Neural crest cell (in vitro differentiated cells): ENCODE measurements around the gene GPANK1. TPM values are rescaled to one million over a fixed set of nuclear protein-coding genes. Genes with fewer than 3 reads are reported as not detected.

Experiments used
- DNase-seq: peaks from one replicate; pipeline ENCODE4 v3.0.0; 2021; ENCODE audit warnings: low read depth, mixed read lengths, low spot score
- H3K27ac Mint-ChIP-seq: one replicate; pipeline ENCODE4 v1.8.0; 2021; ENCODE audit warnings: mild to moderate bottlenecking, mixed read lengths; ENCODE audit not compliant: unreplicated experiment
- H3K27me3 Mint-ChIP-seq: 2 replicates; pipeline ENCODE4 v1.8.0; 2021; ENCODE audit warnings: low read depth, mild to moderate bottlenecking, mixed read lengths
- H3K36me3 Mint-ChIP-seq: 2 replicates; pipeline ENCODE4 v1.8.0; 2021; ENCODE audit warnings: low read depth, mild to moderate bottlenecking, mixed read lengths
- H3K4me1 Mint-ChIP-seq: 2 replicates; pipeline ENCODE4 v1.8.0; 2021; ENCODE audit warnings: mixed read lengths
- H3K4me3 Mint-ChIP-seq: one replicate; pipeline ENCODE4 v1.8.0; 2021; ENCODE audit warnings: mild to moderate bottlenecking, mixed read lengths
- H3K9me3 Mint-ChIP-seq: 2 replicates; pipeline ENCODE4 v1.8.0; 2021; ENCODE audit warnings: mixed read lengths
- total RNA-seq: library from RNA; stranded (reverse); gene quantifications from 2 replicates; pipeline ENCODE4 v1.2.1, GENCODE V29; 2021
- TF ChIP-seq, protein P1 (sequence below): fragments of 200-600 bp; sonication (generic); conservative IDR thresholded peaks from 2 replicates; pipeline ENCODE4 v1.5.0; 2021; ENCODE audit warnings: antibody characterized with exemption, mild to moderate bottlenecking

GPANK1 gene
- total RNA-seq, 1 donor from 2014 or later, result 16.8 TPM

DNA sequence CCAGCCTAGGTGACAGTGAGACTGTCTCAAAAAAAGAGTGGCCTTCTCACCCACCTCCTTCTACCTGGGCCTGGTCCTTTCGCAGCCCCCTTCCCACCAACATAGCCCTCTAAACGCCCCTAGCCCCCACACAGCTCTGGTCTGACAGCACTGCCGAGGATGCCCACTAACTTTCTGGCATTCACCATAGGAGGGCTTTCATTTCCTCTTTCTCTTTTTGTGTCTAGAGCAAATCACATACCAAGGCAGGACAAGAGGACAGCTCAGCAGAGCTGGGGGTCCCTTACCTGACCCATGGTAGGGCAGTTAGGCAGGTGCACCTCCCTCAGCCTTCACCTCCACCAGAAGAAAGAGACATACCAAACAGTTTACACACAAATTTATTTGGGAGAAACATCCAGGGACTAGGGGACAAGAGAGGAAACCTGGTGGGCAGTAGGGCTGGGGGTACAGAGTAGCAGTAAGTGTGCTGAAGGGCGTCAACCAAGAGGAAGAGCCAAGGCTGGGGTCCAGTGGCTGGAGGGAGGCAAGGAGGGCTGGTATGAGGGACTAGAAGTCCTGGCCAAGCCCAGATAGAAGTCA lies 11.6 kb upstream of the GPANK1 start:
- Mint-ChIP-seq H3K27ac (no peak overlapping the region), H3K36me3 (no peaks in the 10 kb centered on the region), H3K27me3 (peaks cover 7% of the 10 kb centered on the region), H3K4me3 (peak overlapping the region; percentile 7), H3K4me1 (peaks cover 10% of the 10 kb centered on the region), H3K9me3 (no peaks in the 10 kb centered on the region)
- TF ChIP-seq, protein P1, sequence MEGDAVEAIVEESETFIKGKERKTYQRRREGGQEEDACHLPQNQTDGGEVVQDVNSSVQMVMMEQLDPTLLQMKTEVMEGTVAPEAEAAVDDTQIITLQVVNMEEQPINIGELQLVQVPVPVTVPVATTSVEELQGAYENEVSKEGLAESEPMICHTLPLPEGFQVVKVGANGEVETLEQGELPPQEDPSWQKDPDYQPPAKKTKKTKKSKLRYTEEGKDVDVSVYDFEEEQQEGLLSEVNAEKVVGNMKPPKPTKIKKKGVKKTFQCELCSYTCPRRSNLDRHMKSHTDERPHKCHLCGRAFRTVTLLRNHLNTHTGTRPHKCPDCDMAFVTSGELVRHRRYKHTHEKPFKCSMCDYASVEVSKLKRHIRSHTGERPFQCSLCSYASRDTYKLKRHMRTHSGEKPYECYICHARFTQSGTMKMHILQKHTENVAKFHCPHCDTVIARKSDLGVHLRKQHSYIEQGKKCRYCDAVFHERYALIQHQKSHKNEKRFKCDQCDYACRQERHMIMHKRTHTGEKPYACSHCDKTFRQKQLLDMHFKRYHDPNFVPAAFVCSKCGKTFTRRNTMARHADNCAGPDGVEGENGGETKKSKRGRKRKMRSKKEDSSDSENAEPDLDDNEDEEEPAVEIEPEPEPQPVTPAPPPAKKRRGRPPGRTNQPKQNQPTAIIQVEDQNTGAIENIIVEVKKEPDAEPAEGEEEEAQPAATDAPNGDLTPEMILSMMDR, result no peak
- DNase-seq, result no peak

DNA sequence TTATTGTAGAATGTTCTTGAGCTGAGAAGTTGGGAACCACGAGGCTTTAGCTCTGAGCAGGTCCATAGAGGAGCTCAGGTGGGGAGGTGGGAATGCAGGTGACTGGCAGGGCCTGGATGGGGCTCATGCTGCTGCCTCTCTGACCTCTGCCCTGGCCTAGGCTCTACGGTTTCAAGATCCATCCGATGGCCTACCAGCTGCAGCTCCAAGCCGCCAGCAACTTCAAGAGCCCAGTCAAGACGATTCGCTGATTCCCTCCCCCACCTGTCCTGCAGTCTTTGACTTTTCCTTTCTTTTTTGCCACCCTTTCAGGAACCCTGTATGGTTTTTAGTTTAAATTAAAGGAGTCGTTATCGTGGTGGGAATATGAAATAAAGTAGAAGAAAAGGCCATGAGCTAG lies 4.9 kb upstream of the GPANK1 start, which contains the start of gene LY6G5B:
Gene LY6G5B (plus strand): TSS at position 301 of the 400 bp plus-strand sequence. CDS start 975 bp downstream, outside the sequence.
- no peaks in the 10 kb centered on the region for H3K27me3 Mint-ChIP-seq
- TF ChIP-seq, protein P1, result no peak
- H3K4me3 Mint-ChIP-seq, result peak within 1 kb of the TSS; percentile 79
- H3K9me3 Mint-ChIP-seq, result no peaks in the 10 kb centered on the region
- H3K36me3 Mint-ChIP-seq, result peaks cover 7% of the 10 kb centered on the region
- H3K4me1 Mint-ChIP-seq, result peaks cover 16% of the 10 kb centered on the region
- DNase-seq, result no peak
- no peak within 1 kb of the TSS for H3K27ac Mint-ChIP-seq

DNA sequence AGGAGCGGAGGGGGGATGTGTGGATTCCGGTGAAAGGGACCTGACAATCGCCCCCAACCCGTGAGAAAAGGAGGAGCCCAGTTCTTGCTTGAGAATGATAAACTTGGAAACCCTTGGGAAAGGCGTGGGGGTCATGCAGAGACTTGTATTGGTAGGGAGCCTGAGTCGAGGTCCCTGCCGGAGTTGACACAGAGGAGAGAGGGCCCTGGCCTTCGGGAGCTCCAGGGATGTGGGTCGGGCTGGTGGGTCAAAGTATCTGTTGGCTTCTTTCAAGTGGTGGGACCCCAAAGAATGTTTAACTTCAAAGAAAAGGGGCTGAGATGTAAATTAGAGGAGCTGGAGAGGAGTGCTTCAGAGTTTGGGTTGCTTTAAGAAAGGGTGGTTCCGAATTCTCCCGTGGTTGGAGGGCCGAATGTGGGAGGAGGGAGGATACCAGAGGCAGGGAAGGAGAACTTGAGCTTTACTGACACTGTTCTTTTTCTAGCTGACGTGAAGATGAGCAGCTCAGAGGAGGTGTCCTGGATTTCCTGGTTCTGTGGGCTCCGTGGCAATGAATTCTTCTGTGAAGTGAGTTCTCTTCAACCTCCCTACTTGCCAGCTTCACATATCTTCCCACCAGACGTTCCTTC lies 1.7 kb upstream of the GPANK1 start:
- DNase-seq, result no peak
- Mint-ChIP-seq H3K9me3 (no peaks in the 10 kb centered on the region), H3K36me3 (peaks cover 8% of the 10 kb centered on the region), H3K4me3 (peak overlapping the region; percentile 93), H3K27me3 (no peaks in the 10 kb centered on the region), H3K4me1 (peaks cover 33% of the 10 kb centered on the region), H3K27ac (peak overlapping the region; percentile 81)
- TF ChIP-seq, protein P1, result no peak

DNA sequence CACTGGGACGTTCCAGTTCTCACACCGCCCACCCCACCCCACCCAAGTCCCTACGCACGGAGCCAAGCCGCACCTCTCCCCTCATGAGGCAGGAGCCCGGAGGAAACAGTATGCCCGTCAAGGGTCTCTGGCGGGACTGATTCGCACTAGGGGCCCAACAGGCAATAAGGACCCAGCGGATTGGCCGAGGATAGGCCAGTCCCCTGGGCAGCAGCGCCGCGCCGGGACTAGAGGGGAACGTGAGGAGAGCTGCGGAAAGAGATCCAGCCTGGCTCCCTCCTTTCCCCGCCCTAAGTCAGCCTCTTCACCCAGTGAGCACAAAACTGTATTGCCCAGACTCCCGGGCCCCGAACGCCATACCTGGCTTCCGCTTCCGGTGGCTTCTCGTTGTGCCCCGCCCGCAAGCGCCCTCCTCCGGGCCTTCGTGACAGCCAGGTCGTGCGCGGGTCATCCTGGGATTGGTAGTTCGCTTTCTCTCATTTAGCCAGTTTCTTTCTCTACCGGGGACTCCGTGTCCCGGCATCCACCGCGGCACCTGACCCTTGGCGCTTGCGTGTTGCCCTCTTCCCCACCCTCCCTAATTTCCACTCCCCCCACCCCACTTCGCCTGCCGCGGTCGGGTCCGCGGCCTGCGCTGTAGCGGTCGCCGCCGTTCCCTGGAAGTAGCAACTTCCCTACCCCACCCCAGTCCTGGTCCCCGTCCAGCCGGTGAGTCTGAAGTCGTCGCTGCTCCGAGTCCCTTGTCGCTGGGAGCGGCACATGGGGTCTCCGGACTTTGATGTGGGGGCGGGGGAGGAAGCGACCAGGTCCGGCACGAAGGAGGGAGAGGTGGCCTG lies 922 bp upstream of the GPANK1 start, which contains the start of gene CSNK2B:
Gene CSNK2B (plus strand): TSS at position 580 of the 836 bp plus-strand sequence. CDS start 752 bp downstream, outside the sequence.
- DNase-seq, result peak; percentile 95

More for the DNA sequence above, 922 bp upstream of the GPANK1 start, which contains the start of gene CSNK2B:
- Mint-ChIP-seq H3K9me3 (no peaks in the 10 kb centered on the region), H3K4me3 (peak within 1 kb of the TSS; percentile 93), H3K27ac (peak within 1 kb of the TSS; percentile 81), H3K27me3 (no peaks in the 10 kb centered on the region), H3K4me1 (peaks cover 39% of the 10 kb centered on the region), H3K36me3 (peaks cover 8% of the 10 kb centered on the region)
- TF ChIP-seq, protein P1, result no peak
